ENCODE results near the gene SMC3.
"Not testable (repeated sequence)": the region's sequence is repeated elsewhere in the genome, so short reads cannot be mapped to it uniquely, and the experiment has no call there.

The SMC3 gene

DNA sequence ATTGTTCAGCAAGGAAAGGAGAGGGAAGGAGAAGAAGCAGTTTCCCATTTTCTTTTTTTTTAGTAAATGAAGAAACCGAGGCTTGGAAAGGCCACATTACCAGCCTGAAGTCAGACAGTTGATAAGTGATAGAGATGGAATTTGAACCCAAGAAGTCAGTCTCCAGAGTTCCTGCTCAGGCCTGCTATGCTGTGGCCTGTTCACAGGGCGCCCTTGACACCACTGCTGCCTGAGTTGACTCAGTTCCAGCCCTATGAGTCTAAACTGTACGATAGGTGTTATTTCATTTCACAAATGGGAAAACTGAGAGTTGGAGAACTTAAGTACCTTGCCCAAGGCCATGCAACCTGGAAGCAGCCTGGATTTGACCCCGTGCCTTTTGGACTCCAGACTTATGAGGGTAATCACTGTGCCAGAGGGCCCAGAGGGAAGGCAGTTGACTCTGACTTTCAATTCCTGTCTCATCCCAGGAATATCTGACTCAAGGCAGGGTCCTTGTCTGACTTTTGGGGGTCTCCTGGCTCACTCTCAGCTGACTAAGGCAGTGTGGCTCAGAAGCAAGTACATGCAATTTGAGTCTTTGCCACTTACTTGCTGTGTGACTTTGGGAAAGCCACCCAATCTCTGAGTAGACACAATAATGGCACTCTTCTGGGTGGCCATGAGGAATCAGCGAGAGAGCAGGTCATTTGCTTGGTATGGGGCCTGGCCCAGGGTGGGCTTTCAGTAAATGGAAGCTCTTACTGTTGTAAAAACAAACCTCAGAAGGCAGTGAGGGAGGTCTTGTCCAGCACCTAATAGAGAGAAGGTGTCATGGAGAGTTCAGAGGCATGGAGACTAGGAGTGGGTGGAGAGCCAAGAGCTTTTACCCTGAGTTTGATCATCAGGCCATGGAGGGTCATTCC, 58.7 kb downstream of the SMC3 start:
- H3K36me3 ChIP-seq (ENCODE audit: insufficient read depth, low read length), result no peaks in the 10 kb centered on the region
- peaks cover 24% of the 10 kb centered on the region for H3K27me3 ChIP-seq (ENCODE audit: insufficient read depth, low read length)
- no peak overlapping the region for H2AFZ ChIP-seq (ENCODE audit: low read depth, low read length)
- H3K4me1 ChIP-seq (ENCODE audit: insufficient read depth, low read length), result no peaks in the 10 kb centered on the region
- H3K4me3 ChIP-seq (ENCODE audit: low read length), result no peak overlapping the region
- peaks cover 3% of the 10 kb centered on the region for H3K9me3 ChIP-seq (ENCODE audit: low read length)

DNA sequence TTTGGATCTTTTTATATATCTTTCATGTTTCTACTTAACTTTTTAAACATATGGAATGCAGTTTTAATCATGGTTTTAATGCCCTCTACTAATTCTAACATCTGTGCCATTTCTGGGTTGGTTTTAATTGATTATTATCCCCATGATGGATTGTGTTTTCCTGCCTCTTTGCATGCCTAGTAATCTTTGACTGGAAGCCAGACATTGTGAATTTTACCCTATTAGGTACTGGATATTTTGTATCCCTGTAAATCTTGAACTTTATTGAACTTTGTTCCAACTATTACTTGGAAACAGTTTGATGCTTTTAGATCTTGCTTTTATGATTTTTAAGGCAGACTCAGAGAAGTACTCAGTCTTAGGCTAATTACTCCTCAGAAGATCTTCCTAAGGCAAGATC, 60.7 kb downstream of the SMC3 start:
- H2AFZ ChIP-seq (ENCODE audit: low read depth, low read length), result no peak overlapping the region
- no peaks in the 10 kb centered on the region for H3K36me3 ChIP-seq (ENCODE audit: insufficient read depth, low read length)
- H3K4me3 ChIP-seq (ENCODE audit: low read length), result no peak overlapping the region
- H3K4me1 ChIP-seq (ENCODE audit: insufficient read depth, low read length), result no peaks in the 10 kb centered on the region
- H3K27me3 ChIP-seq (ENCODE audit: insufficient read depth, low read length), result peaks cover 29% of the 10 kb centered on the region
- peaks cover 8% of the 10 kb centered on the region for H3K9me3 ChIP-seq (ENCODE audit: low read length)

DNA sequence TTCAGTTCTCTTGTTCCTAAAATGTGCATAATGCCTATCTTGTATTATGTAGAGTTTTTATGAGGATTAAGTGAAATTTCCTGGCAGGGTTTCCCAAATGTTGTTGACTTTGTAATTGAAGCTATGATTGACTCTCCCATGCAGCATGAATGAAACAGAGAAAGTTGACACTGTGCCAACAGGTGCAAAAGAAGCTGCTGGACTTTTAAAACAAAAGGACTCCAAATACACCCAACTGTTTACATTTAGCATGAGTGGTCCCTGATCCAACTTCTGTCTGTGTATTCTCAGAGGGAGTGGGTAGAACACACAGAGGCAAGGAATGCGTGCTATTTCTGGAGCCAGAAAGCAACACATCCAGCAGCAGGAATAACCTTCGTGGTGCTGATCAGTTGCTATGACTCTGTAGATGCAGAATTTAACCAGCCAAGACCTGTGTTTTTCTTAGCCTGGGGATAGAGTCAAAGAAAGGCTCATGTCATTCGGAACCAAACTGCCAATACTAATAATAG, 62.2 kb downstream of the SMC3 start:
- no peak overlapping the region for H2AFZ ChIP-seq (ENCODE audit: low read depth, low read length)
- H3K4me1 ChIP-seq (ENCODE audit: insufficient read depth, low read length), result no peaks in the 10 kb centered on the region
- H3K4me3 ChIP-seq (ENCODE audit: low read length), result no peak overlapping the region
- H3K27me3 ChIP-seq (ENCODE audit: insufficient read depth, low read length), result peaks cover 28% of the 10 kb centered on the region
- peaks cover 8% of the 10 kb centered on the region for H3K9me3 ChIP-seq (ENCODE audit: low read length)
- H3K36me3 ChIP-seq (ENCODE audit: insufficient read depth, low read length), result no peaks in the 10 kb centered on the region

- Histone ChIP-seq H3K9me3 (ENCODE audit: low read length) (peaks cover 8% of the 10 kb centered on the region), H3K4me3 (ENCODE audit: low read length) (no peak overlapping the region), H3K27me3 (ENCODE audit: insufficient read depth, low read length) (peaks cover 26% of the 10 kb centered on the region), H2AFZ (ENCODE audit: low read depth, low read length) (no peak overlapping the region), H3K4me1 (ENCODE audit: insufficient read depth, low read length) (peaks cover under 1% of the 10 kb centered on the region), H3K36me3 (ENCODE audit: insufficient read depth, low read length) (no peaks in the 10 kb centered on the region)
Measured at GRCh38 chr10:110631934-110632333, 64.4 kb downstream of the SMC3 start.

GRCh38 chr10:110632591-110633215, 65.2 kb downstream of the SMC3 start:
- Histone ChIP-seq H2AFZ (ENCODE audit: low read depth, low read length) (no peak overlapping the region), H3K36me3 (ENCODE audit: insufficient read depth, low read length) (no peaks in the 10 kb centered on the region), H3K4me3 (ENCODE audit: low read length) (no peak overlapping the region), H3K4me1 (ENCODE audit: insufficient read depth, low read length) (peaks cover 8% of the 10 kb centered on the region), H3K27me3 (ENCODE audit: insufficient read depth, low read length) (peaks cover 27% of the 10 kb centered on the region), H3K9me3 (ENCODE audit: low read length) (peaks cover 4% of the 10 kb centered on the region)

- peaks cover 4% of the 10 kb centered on the region for H3K9me3 ChIP-seq (ENCODE audit: low read length)
- peaks cover 31% of the 10 kb centered on the region for H3K27me3 ChIP-seq (ENCODE audit: insufficient read depth, low read length)
- H2AFZ ChIP-seq (ENCODE audit: low read depth, low read length), result no peak overlapping the region
- H3K36me3 ChIP-seq (ENCODE audit: insufficient read depth, low read length), result no peaks in the 10 kb centered on the region
- H3K4me1 ChIP-seq (ENCODE audit: insufficient read depth, low read length), result peaks cover 10% of the 10 kb centered on the region
- H3K4me3 ChIP-seq (ENCODE audit: low read length), result no peak overlapping the region
Measured at GRCh38 chr10:110634527-110635209, 67.2 kb downstream of the SMC3 start.

DNA sequence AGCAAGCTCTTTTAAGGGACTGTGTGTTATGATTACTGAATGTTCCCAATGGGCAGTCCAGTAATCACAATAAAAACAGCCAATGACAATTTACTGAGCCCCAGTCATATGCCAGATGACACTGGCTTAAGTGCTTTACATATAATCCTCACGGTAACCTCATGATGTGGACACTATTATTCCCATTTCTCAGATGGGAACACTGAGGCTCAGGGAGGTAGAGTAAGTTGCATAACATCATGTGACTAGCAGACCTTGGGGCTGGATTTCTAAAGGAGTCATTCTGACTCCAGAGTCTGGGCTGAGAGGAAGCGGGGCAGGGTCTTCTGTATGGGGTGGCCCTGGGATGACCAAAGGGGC, 69.1 kb downstream of the SMC3 start:
- H3K4me1 ChIP-seq (ENCODE audit: insufficient read depth, low read length), result peaks cover 20% of the 10 kb centered on the region
- H3K27me3 ChIP-seq (ENCODE audit: insufficient read depth, low read length), result peaks cover 27% of the 10 kb centered on the region
- no peak overlapping the region for H2AFZ ChIP-seq (ENCODE audit: low read depth, low read length)
- H3K9me3 ChIP-seq (ENCODE audit: low read length), result peaks cover 4% of the 10 kb centered on the region
- H3K4me3 ChIP-seq (ENCODE audit: low read length), result no peak overlapping the region
- H3K36me3 ChIP-seq (ENCODE audit: insufficient read depth, low read length), result no peaks in the 10 kb centered on the region

DNA sequence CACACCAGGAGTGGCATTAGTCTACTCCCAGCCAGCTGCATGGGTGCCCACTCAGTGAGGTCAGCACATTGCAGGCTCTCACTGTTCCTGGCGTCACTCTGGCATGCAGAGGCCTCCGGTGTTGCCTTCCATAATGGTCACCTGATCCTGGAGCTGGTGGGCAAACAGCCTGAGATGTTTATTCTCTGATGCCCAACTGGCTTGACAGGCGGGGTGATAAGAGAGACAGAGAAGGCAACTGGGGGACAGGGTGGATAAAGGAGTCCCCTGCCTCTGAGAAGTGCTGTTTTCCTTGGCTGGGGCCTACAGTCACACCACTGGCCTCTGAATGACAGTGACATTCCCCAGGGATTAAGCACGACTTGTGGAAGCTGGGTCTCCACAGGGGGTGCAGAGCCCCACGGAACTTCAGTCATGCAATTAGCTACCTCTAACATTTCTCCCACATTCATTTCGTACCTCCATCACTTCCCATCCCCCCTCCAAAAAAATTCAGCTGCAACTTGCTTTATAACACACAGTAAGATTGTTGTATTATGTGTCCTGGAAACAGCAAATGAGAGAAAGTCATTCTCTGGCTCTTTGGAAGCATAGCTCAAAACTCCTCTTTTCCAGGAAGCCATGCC, 69.5 kb downstream of the SMC3 start:
- H2AFZ ChIP-seq (ENCODE audit: low read depth, low read length), result no peak overlapping the region
- H3K4me1 ChIP-seq (ENCODE audit: insufficient read depth, low read length), result peaks cover 25% of the 10 kb centered on the region
- H3K4me3 ChIP-seq (ENCODE audit: low read length), result no peak overlapping the region
- peaks cover 27% of the 10 kb centered on the region for H3K27me3 ChIP-seq (ENCODE audit: insufficient read depth, low read length)
- H3K36me3 ChIP-seq (ENCODE audit: insufficient read depth, low read length), result no peaks in the 10 kb centered on the region
- peaks cover 4% of the 10 kb centered on the region for H3K9me3 ChIP-seq (ENCODE audit: low read length)

DNA sequence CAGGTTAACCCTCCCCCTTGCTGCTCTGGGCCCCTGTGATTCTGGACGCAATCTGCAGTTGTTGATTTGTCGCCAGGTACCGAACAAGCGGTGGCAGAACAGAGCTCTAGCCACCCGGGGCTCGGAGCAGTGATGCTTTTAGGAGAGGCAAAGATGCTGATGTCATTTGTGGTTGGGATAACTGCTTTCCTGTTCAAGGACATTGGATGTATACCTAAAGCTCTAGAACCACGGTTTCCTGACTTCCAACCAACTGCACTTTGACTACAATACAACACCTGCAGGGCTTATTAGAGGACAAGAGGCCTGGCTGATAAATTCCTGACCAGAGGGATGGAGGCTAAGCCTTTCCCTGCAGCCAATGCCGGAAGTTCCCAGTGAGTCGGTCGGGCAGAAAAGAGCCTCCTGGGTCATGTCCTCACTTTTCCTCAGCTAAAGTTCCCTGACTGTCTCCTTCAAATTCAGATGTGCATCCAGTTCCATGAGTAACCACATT, 70.1 kb downstream of the SMC3 start:
- Histone ChIP-seq H3K4me1 (ENCODE audit: insufficient read depth, low read length) (peaks cover 29% of the 10 kb centered on the region), H3K27me3 (ENCODE audit: insufficient read depth, low read length) (peaks cover 32% of the 10 kb centered on the region), H3K9me3 (ENCODE audit: low read length) (peaks cover 4% of the 10 kb centered on the region), H2AFZ (ENCODE audit: low read depth, low read length) (no peak overlapping the region), H3K4me3 (ENCODE audit: low read length) (no peak overlapping the region), H3K36me3 (ENCODE audit: insufficient read depth, low read length) (no peaks in the 10 kb centered on the region)

DNA sequence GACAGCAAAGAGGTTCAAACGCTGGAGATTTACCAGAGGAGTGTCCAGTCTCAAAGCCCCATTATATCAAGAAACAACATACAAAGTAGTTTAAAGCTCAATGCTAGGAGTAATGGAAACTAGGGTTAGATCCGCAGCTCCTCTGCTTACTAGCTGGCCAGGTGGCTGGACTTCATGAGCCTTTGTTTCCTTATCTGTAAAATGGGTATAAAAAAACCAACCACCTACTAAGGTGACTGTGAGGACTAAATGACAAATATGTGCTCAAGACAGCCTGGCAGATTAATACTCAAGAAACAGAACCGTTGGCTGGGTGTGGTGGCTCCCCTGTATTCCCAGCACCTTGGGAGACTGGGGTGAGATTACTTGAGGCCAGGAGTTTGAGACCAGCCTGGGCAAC, 70.8 kb downstream of the SMC3 start:
- H3K36me3 ChIP-seq (ENCODE audit: insufficient read depth, low read length), result no peaks in the 10 kb centered on the region
- no peak overlapping the region for H3K4me3 ChIP-seq (ENCODE audit: low read length)
- H3K27me3 ChIP-seq (ENCODE audit: insufficient read depth, low read length), result peaks cover 35% of the 10 kb centered on the region
- no peak overlapping the region for H2AFZ ChIP-seq (ENCODE audit: low read depth, low read length)
- H3K9me3 ChIP-seq (ENCODE audit: low read length), result no peaks in the 10 kb centered on the region
- peaks cover 36% of the 10 kb centered on the region for H3K4me1 ChIP-seq (ENCODE audit: insufficient read depth, low read length)

- H3K36me3 ChIP-seq (ENCODE audit: insufficient read depth, low read length); H3K4me3 ChIP-seq (ENCODE audit: low read length); H2AFZ ChIP-seq (ENCODE audit: low read depth, low read length); H3K9me3 ChIP-seq (ENCODE audit: low read length): not testable (repeated sequence)
- Histone ChIP-seq H3K4me1 (ENCODE audit: insufficient read depth, low read length) (peaks cover 42% of the 10 kb centered on the region), H3K27me3 (ENCODE audit: insufficient read depth, low read length) (peaks cover 41% of the 10 kb centered on the region)
Measured at GRCh38 chr10:110639046-110639445, 71.6 kb downstream of the SMC3 start.

DNA sequence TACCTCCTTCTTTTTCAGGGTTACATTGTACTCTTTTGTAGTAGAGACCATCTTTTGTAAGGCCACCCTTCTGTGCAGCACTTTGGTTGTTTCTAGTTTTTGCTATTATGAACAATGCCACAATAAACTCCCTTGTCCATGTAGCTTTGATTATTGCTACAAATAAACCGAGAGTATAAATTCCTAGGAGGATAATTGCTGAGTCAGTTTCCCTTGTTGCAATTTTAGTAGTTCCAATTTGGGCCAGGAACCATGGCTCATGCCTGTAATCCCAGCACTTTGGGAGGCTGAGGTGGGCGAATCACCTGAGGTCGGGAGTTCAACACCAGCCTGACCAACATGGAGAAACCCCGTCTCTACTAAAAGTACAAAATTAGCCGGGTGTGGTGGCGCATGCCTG, 72.4 kb downstream of the SMC3 start:
- not testable (repeated sequence) for H3K9me3 ChIP-seq (ENCODE audit: low read length)
- Histone ChIP-seq H3K4me1 (ENCODE audit: insufficient read depth, low read length) (peaks cover 45% of the 10 kb centered on the region), H3K27me3 (ENCODE audit: insufficient read depth, low read length) (peaks cover 41% of the 10 kb centered on the region)

More for the DNA sequence above, 72.4 kb downstream of the SMC3 start:
- H3K4me3 ChIP-seq (ENCODE audit: low read length); H3K36me3 ChIP-seq (ENCODE audit: insufficient read depth, low read length); H2AFZ ChIP-seq (ENCODE audit: low read depth, low read length): not testable (repeated sequence)

Measured in neuron (in vitro differentiated cells).